HUDEP-2 (cell line): ENCODE data around the gene ARPC3.
A peak's percentile ranks its signal among the peaks of the same experiment; 100 is the strongest.
"Not testable (repeated sequence)": the region's sequence is repeated elsewhere in the genome, so short reads cannot be mapped to it uniquely, and the experiment has no call there.

Experiments used
- DNase-seq, 76 experiments: peaks; one replicate each; lab custom pipeline; 2025; ENCODE audit not compliant: unreplicated experiment in 76 of 76; lab: John Stamatoyannopoulos, UW

The ARPC3 gene

GRCh38 chr12:110449799-110450497, at the start of gene ARPC3:
ARPC3 (minus strand) TSS chr12:110450337; CDS start chr12:110450260, 77 bp downstream.
- DNase-seq, result peak in 75 of 76 experiments; percentile 50 to 95 (median 89)

DNA sequence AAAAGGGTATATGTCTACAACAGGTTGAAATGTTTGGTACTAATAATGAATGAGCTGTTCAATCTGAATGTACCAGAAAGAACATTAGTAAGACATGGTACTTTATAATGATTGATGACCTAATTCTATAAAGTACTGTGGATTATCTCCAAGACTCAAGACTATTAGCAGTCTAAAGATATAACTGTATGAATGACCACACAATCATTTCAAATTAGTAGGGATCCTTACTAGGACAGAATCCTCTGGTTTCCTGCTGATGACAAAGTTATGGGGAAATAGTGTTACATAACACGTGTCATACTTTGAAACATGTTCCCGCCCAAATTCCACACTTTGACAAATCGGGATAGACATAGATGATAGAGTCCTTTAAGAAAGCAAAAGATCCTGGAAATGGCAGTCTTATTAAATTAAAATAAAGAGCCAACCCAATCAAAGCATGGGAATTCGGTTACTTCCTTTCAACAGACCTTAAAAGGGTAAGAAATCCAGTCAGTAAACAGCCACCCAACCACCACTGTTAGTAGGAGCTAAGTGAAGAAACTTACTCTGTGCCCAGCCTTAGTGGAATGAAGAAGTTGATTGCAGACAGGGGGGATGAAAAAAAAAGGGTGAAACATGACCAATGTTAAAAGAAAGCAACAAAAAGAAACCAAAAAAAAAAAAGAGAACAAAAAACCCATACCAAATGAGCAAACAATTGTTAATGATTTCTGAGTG, 49.0 kb upstream of the ARPC3 start:
- no peak for DNase-seq

DNA sequence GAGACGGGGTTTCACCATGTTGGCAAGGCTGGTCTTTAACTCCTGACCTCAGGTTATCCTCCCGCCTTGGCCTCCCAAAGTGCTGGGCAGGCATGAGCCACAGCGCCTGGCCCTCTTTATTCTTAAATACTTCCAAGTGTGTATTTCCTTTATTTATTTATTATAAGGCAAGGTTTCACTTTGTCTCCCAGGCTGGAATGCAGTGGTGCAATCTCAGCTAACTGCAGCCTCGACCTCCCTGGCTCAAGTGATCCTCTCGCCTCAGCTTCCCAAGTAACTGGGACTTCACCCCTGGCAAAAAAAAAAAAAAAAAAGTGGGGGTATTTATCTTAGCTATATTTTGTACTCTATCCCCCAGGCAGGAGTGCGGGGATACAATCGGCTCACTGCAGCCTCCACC, 25.3 kb upstream of the ARPC3 start:
- DNase-seq, result no peak

DNA sequence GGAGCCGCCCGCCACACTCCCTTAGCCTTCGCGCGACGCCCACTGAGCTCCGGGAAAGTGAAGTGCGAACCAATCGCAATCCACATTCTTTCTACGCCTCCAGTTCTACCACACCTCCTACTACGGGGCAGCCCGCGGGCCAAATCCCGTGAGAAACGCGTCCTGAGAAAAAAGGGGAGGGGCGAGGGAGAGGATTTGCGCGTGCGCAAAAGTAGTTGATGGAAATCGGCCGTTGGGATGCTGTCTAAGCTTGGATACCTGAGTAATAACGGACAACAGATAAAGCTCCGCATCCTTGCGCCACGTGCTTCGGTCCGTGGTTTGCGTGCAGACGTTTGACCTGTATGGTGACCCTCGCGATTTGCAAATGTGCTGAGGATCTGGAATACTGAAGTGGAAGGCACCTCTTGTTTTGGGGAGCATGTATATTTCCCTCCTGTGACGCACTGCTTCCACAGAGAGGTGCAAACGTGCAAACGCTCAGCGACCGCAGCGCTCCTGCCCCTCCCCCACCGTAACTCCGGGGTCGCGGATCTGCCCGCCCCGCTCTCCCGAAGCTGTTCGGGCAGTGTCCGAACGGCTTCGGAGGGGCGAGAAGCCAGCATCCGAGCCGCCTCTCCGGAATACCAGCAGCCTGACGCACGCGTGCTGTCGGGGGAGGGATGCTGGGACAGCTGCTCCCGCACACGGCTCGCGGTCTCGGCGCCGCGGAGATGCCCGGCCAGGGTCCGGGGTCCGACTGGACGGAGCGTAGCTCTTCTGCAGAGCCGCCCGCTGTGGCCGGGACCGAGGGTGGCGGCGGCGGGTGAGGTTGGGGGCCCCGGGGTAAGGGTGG, 18.3 kb upstream of the ARPC3 start, which contains the start of the genes FAM216A and GPN3:
FAM216A (plus strand) TSS at position 632 of the 835 bp plus-strand sequence; CDS start at position 663, 31 bp downstream.
GPN3 (minus strand) TSS at position 44 of the 835 bp plus-strand sequence. CDS start 54 bp downstream, outside the sequence.
- peak in 75 of 76 experiments; percentile 65 to 99 (median 95) for DNase-seq

GRCh38 chr12:110467847-110468213, 17.7 kb upstream of the ARPC3 start:
- DNase-seq, result peak in 1 of 76 experiments; percentile 61

DNA sequence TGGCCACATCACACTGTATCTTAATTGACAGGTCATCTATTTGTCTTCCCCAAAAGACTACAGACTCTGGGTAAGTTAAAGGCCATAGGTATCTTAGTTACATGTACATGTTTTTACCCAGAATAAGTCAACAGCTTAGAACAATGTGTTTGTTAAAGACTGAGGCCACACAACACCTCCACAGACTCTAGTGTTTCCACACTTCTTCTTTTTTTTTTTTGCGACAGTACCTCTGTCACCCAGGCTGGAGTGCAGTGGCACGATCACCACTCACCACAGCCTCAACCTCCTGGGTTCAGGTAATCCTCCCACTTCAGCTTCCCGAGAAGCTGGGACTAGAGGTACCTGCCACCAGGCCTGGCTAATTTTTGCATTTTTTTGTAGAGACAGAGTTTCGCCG, 16.7 kb upstream of the ARPC3 start:
- no peak for DNase-seq

- DNase-seq, result not testable (repeated sequence)
These were observed 15.6 kb upstream of the ARPC3 start for GRCh38 chr12:110465765-110466164.

- no peak for DNase-seq
These were observed 14.9 kb upstream of the ARPC3 start for GRCh38 chr12:110465024-110465423.

DNA sequence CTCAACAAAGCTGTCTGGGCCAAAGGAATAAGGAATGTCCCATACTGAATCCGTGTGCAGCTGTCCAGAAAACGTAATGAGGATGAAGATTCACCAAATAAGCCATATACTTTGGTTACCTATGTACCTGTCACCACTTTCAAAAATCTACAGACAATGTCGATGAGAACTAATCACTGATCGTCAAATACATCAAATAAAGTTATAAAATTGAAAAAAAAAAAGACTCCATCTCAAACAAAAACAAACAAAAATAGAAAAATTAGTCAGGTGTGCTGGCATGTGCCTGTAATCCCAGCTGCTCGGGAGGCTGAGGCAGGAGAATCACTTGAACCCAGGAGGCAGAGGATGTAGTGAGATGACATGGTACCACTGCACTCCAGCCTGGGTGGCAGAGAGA, 11.1 kb upstream of the ARPC3 start:
- not testable (repeated sequence) for DNase-seq

DNA sequence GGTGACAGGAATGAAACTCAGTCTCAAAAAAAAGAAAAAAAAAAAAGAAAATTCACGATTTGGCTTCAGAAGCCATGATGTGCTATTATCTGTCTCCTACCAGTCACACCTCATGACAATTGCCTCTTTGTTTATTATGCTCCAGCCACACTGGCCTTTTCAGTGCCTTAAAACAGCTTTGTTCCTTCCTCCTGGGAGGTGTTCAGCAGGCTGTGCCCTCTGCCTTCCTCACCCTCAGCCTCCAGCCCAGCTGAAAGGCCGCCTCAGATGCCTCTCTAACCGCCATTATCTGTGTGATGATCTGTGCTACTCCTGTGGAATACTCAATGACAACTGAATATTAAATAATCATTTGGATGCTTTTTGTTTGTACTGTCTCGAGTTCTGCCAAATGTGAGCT, 8.6 kb upstream of the ARPC3 start:
- peak in 1 of 76 experiments; percentile 2 for DNase-seq

DNA sequence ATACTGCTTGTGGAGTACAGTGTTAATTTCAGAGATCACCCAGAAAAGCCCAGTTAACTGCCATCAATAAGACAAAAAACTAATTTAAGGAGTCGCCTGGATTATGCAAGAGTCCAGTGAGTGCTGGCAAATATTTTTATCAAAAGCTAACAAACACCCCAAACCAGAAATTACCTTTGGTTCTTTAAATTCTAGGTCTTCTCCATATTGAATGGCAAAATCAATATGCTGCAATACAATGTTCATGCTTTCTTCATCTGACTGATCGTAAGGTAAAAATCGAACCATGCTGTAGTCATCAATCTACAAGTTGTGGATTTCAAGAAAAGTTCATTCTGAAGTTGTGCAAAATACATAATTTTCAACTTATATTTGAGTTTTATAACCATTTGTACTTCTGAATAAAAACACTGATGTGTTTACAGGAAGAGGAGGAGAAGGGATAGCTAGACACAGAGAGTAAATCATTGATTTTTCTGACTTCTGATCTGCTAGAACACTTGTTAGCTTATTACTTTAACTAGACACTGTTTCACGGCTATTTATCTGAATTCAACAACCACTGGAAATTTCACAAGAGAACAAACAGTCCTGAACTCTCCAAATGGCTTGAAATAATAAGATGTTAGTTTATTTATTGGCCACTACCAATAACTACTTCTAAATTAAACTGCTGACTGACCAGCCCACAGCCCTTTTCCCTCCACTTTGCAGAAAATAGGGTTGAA, 3.6 kb upstream of the ARPC3 start:
- no peak for DNase-seq

DNA sequence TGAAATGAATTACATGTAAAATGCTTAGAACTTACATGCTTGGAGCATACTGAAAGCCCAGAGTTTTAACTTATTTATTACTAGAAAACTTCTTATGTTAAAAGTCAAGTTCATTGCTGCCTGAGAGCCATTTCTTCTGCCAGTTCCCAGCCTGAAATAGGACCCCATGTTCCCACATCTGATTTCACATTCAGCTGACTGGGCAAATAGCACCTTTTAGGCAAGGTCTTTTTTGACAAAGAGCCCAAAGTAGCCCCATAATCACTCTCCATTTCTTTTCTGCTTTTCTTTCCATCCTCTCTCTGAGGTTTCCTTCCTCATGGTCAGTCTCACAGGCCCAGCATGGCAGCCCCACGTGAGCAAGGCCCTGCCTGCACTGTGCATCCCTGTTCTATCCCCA, 1.1 kb upstream of the ARPC3 start:
- DNase-seq, result no peak

GRCh38 chr12:110444455-110444854, 5.7 kb downstream of the ARPC3 start:
- no peak for DNase-seq

- DNase-seq, result no peak
These were observed 13.9 kb downstream of the ARPC3 start for GRCh38 chr12:110436231-110436630.

DNA sequence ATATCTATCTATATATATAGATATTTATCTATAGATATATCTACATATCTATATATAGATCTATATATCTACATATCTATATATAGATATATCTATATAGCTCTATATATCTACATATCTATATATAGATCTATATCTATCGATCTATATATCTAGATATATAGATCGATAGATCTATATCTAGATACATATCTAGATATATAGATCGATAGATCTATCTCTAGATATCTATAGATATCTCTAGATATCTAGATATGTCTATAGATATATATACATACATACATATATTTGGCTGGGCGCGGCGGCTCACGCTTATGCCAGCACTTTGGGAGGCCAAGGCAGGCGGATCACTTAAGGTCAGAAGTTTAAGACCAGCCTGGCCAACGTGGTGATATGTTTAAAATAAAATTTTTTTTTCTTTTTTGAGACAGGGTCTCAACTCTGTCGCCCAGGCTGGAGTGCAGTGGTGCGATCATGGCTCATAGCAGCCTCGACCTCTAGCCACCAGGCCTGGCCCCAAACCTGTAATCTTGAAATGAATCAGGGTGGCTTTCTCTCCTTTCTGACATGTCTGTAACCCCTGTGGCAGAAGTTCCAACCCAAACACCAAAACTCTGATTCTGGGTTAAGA, 18.1 kb downstream of the ARPC3 start:
- DNase-seq, result no peak

- DNase-seq, result not testable (repeated sequence)
These were observed 20.5 kb downstream of the ARPC3 start for GRCh38 chr12:110429676-110430075.

DNA sequence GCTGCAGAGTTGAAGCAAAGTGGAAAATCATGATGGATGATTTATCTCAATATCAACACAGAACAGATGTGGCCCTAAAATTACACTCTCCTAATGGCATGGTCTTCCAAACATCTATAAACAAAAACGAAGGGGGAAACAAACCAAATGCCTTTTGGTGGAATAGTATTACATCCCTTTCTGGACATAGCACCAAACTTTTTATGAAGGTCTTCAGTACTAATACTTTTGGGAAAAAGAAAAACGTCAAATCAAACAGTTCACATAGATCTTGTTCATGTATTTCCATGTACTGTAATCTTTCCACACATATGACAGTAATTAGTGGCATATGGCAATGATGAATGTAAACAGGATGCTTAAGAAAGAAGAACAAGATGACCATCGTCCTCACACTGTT, 23.7 kb downstream of the ARPC3 start:
- no peak for DNase-seq

DNA sequence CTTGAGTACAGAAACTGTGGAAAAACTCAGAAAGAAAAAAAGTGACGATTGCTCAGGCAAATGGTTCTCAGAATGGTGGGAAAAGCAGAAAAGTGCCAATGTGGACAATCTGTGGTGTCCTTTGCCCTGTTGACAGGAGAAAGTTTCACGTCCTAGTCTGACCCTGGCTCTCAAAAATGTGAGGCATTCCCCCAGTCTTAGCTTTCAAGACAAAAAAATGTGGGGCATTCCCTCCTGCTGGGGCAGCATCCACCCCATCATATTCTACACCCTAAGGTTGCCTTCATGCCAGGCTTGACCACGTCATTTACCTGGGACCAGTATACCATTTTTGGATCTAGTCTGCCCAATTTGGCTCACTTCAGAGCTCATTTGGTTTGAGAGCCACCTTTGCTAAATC, 25.9 kb downstream of the ARPC3 start:
- peak in 1 of 76 experiments; percentile 3 for DNase-seq

- no peak for DNase-seq
These were observed 28.4 kb downstream of the ARPC3 start for GRCh38 chr12:110421701-110422100.

- no peak for DNase-seq
These were observed 28.9 kb downstream of the ARPC3 start for GRCh38 chr12:110421159-110421661.
